GM19193 (cell line): ENCODE results near the gene PODXL2.

Source experiments
- POLR2A ChIP-seq: IDR thresholded peaks from 4 replicates; pipeline ENCODE4 v1.6.1; 2011; ENCODE audit not compliant: insufficient read depth, insufficient read length; ENCODE audit errors: extremely low read depth

Gene PODXL2

DNA sequence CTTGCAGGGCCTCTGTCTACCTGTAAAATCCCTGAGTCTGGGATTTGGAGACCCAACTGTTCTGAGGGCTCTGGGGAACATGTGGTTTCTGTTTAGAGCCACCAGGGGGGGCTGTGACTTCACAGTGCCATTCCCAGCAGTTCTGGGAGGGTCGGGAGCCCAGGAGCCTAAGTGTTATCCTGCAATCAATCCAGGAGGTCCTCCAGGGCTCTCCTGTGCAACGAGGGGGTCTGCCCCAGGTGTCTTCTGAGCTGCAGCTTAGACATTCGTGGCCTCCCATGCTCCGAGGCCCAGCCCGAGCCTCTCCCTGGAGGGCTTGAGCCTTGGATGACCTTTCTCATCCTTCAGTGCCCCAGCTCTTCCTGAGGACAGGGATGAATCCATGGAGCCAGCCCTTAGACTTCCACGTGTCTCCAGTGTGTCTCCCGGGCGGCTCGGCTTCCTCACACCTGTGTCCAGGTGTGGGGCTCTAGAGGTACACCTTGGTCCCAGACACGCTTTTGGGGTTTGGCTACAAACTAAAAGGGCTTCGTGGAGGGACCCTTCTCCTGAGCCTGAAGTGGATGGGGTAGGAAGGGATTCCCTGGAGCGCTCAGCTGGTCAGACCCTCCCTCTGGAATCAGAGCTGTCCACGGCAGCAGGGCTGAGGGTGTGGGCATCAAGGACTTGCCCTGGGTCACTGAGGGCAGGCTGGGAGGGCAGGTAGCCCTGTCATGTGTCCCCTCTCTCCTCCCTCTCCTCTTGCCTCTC, 23.4 kb downstream of the PODXL2 start:
- TF ChIP-seq POLR2A = no peak

DNA sequence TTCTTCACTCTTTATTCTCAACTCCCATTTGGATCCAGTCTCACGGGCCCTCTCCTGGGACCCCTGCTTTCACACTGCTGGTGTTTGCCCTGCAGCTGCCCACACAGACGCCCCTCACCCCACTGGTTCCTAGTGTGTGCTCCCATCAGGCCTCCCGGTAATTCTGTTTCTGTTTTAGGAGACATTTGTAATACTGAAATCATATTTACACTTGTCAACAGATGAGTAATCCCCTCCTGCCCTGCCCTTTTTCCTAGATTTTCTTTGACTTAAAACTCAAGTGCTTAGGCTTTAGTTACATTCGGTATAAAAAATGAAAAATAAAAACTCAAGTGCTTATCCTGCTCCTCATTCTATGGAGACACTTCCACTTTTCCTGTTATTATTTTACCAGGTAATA, 25.4 kb downstream of the PODXL2 start:
- TF ChIP-seq POLR2A = no peak

DNA sequence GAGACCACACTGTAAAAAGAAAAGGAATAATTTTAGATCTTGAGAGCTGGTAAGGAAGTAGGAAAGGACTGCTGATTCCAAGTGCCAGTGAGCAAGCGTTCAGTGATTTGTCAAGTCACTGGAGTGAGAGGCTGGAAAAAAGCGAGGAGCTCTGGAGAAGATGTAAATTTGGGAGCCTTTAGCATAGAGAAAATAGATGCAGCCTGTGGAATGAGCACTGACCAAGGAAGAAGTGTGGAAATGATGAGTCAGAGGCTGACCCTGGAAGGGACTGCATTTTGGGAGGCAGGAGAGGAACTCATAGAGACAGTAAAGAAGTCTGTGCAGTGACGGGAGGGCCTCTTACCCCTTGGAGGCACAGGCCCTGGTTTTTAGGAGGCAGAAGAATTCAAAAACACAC, 26.7 kb downstream of the PODXL2 start:
- no peak for TF ChIP-seq POLR2A

DNA sequence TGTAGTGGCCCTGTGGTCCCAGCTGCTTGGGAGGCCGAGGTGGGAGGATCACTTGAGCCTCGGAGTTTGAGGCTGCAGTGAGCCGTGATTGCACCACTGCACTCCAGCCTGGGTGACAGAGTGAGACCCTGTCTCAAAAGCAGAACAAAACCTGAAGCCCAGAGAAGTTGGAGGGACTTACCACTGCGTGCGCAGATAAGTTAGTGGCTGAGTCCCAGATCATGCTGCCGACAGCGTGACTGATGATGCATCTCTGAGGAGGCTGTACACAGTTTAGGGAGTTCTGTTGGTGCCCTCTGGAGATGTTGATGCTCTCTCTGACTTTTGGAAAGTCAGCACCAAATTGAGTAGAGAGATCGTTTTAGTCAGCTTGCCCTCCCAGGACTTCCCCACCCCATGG, 27.9 kb downstream of the PODXL2 start:
- TF ChIP-seq POLR2A = no peak

DNA sequence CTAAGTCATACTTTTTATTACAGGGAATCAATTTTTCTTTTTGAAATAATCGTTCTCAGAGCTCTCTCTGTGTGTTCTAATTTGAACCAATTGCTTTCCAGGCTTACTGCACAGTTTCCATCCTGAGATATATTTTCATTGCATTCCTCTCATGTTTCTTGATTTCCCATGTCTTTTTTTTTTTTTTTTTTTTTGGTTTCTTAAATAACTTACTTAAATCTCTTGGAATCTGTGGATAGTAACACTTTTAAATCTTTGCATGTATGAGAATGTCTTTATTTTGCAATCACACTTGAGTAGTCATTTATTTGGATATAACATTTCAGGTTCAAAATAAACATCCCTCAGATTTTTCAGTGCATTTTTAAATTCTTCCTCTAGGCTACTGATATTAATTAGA, 29.2 kb downstream of the PODXL2 start:
- TF ChIP-seq POLR2A = no peak

DNA sequence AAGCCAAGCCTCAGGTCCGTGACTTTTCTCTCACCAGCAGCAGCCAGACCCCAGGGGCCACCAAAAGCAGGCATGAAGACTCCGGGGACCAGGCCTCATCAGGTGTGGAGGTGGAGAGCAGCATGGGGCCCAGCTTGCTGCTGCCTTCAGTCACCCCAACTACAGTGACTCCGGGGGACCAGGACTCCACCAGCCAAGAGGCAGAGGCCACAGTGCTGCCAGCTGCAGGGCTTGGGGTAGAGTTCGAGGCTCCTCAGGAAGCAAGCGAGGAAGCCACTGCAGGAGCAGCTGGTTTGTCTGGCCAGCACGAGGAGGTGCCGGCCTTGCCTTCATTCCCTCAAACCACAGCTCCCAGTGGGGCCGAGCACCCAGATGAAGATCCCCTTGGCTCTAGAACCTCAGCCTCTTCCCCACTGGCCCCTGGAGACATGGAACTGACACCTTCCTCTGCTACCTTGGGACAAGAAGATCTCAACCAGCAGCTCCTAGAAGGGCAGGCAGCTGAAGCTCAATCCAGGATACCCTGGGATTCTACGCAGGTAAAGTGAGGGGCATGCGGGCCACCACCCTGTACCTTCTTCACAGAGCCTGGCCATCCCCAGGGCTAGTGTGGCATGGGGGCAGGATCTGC, 31.8 kb downstream of the PODXL2 start:
- TF ChIP-seq POLR2A = no peak

DNA sequence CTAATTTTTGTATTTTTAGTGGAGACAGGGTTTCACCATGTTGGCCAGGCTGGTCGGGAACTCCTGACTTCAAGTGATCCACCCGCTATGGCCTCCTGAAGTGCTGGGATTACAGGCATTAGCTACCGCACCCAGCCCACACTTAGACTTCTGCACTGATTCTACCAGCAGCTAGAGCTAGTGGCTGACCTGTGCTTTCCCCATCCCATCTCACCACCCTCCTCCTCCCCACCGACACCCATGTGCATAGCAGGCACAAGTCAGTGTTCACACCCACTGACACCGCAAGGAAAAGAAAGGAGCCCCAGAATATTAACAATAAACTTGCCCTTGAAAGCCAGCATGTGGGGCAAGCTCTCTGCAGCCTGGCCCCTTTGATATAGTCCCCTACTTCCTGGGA, 32.6 kb downstream of the PODXL2 start:
- TF ChIP-seq POLR2A = no peak

DNA sequence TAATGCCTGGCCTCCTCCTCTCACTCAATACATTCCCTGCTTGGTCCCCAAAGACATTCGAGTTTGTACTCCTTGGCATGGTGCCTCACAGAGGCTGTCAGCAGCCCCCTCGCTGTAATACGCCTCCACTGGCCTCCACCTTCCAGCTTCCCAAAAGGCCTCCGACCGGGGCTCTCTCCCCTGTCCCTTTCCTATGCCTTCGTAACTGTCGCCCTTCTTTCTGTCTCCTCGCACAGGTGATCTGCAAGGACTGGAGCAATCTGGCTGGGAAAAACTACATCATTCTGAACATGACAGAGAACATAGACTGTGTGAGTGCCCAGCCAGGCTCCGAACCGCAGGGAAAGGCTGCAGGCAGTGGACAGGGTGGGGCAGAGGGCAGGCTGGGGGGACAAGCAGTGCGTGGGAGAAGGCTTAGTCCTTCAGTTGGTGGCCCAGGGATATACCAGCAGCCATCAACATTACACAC, 33.0 kb downstream of the PODXL2 start:
- no peak for TF ChIP-seq POLR2A

DNA sequence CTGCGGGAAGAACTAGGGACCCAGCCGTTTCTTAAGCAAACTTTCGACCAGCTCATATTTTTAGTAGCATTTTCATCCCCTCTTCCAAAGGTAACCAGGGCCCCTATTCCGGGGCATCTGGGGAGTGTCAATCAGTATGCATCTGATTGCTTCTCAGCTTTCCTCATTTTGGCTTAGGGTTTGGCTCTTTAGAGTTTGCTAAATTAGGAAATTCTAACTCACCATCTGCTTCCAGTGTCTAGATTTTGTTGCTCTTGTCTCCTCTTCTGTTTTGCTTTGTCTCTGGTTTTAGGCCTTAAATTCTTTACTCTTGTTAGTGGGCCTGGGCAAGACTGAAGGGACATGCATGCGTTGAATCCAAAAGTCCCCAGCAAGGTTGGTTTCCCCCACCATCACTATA, 34.2 kb downstream of the PODXL2 start:
- TF ChIP-seq POLR2A = no peak

DNA sequence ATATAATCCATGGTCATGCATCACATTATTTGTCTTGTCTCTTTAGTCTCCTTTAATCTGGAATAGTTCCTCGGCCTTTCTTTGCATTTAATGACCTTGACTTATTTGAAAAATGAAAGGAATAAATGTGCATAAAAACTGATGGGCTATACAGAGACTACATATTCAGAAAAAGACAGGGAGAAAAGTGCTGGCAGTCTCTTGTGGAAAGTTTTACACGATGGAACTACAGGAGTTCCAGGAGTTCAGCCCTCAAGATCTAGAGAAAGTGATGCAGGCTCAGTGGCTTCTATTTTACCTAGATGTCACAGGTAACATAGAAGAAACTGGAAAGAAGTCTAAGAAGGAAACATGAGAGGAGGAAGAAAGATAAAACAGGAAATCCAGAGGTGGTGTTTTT, 36.2 kb downstream of the PODXL2 start:
- no peak for TF ChIP-seq POLR2A

DNA sequence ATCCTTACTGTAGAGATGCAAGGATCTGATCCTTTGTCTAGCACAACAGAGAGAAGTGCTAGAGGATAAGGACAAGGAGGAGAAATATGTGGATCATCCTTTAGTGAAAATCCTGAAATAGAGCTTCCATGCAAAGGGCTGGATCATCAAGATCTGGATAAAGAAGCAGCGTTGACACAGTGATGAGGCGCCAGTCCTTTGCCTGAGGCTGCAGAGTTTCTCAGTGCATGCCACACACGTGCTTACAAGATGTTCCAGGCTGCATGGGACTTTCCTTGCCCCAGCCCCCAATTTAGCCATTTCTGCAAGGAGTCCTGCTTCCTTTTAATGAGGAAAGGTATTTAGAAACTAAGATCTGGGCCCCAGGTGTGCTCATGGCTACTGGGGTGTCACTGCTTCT, 36.6 kb downstream of the PODXL2 start:
- TF ChIP-seq POLR2A = no peak

DNA sequence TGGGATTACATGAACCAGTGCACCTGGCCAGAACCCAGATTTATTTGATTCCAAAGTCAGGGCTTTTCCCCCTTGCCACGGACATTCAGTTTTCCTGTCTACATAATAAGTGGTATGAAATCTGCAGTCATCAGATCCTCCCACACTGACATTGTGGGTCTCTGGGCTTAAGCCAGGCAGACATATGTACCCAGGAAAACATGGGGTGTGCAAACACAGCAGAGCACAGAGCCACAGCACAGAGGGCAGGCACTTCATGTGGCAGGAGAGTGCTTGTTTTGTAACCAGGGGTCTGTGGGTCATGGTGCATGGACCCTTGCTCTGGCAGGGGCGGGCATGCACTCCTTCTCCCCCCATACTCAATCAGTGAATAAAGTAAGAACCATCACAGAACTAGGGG, 37.7 kb downstream of the PODXL2 start:
- no peak for TF ChIP-seq POLR2A

DNA sequence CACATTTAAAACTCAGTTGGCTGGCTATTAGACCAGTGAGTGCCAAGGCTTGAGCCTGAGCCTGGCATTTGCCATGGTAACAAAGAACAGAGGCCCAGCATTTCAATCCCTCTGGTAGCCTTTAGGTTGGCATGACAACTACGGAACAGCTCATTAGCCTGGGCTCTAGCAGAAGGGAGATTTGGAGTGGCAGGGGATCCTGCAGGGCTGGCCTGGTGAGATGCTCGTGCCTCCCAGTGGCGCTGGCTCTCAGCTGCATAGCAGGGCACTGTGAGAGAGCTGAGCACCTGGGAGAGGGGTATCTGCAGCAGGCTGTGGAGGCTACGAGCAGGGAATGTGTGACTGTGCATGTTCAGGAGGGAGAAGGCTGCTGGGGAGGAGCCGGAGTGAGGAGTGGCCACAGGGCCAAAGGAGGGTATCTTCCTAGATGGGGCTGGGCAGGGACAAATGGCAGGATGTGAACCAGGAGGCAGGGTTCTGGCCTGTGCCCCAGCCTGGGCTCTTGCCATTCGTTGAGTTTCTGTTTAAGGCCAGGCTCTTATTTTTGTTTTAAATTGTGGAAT, 38.2 kb downstream of the PODXL2 start:
- TF ChIP-seq POLR2A = no peak

DNA sequence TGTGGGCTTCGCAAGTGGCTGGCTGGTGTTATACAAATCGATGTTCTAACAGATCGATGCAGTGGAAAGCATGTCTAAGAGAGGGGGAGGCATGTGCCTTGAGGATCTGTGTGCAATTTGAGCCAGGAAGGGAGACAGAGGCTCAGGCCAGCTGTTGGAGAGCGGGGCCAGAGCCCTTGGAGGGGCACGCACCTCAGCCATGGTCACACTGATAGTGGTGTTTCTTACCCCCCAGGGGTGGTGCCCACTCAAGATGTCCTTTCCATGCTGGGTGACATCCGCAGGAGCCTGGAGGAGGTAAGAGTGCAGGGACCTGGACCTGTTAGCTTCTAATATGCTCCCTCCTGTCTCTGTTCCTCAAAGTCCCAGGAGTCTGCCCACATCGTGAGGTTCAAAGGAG, 39.9 kb downstream of the PODXL2 start:
- TF ChIP-seq POLR2A = no peak

DNA sequence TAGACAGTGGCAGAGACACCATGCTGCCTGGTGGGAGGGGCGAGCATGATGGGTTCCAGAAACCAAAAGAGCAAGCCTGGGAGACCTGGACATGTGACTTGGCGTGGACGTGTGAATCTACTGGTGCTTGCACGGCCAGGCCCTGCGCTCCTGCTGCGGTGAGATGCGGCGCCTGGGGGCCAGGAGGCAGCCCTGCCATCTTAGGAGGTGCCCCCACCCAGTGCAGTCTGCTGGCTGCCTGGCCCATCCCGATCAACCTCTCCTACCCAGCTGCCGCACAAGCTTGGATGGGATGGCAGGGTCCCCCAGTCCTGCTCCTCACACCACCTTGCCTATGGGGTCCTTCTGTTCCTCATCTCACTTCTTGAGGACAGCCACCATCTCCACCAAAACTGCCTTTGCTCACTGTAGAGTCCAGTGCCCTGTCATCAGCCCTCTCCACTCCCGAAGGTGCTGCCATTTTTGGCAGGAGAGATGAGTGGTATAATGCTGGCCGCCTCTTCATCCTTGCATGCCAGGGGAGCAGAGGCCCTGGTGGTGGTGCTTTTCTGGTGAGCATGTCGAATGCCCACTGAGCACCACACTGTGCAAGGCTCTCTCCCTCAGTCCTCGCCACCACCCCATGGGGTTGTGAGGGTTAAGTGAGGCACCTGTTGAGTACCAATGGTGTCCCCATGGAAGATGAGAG, 40.7 kb downstream of the PODXL2 start:
- TF ChIP-seq POLR2A = no peak

DNA sequence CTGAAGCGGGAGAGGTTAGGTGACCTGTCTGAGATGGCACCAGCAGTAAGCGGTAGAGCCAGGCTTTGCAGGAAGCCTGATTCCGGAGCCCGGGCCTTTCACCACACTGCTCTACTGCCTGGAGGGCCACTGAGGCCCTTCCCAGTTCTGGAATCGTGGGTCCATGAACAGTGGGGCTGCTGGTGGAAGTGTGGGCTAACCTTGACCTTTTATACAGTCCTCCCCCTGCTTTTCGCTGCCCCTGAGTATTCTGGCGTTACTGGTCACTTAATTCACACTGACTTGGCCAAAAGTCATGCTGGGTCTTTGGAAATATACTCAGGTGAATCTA, 41.2 kb downstream of the PODXL2 start:
- TF ChIP-seq POLR2A = no peak

DNA sequence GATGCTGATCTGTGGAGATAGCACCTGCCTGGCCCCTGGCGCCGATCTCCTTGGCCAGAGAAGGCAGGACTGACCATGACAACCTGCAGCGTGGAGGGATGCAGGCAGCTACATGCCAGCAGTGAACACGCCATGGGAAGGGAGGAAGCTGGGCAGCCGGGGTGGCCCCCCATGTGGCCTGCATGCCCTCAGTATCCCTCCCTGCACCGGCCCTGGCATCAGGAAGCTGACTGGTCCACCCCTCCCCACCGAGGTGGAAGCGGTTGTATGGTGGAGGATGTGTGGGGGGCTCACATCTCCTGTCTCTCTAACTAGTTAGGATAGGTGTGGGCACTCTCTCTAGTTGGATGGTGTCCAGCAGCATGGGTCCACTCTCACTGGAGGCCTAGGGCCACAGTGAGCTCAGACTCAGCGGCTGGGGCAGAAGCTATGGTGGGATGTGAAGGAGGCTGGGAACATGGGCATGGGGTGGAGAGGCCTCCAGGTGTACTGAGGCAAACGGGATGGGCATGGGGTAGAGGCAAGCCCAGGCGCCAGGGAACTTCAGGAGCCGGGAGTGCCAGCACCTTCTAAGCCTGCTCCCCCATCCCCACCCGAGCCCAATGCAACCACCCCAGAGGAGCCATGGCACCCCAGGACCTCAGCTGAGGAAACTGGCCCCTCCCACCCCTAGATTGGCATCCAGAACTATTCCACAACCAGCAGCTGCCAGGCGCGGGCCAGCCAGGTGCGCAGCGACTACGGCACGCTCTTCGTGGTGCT, 42.0 kb downstream of the PODXL2 start:
- no peak for TF ChIP-seq POLR2A
